HepG2 (cell line): ENCODE data around the gene LIME1. TPM values are rescaled to one million over a fixed set of nuclear protein-coding genes. Genes with fewer than 3 reads are reported as not detected.

ENCODE experiments used
- ARHGAP35 ChIP-seq: sonication (generic); formaldehyde crosslinking; IDR thresholded peaks from 2 replicates; pipeline ENCODE4 v1.9.0; 2022; ENCODE audit warnings: mild to moderate bottlenecking, inconsistent platforms, moderate library complexity, missing genetic modification reagents, borderline replicate concordance
- CEBPB ChIP-seq: IDR thresholded peaks from 2 replicates; pipeline ENCODE4 v1.6.1; 2011; ENCODE audit warnings: low read depth, low read length, improper control_type of control experiment, borderline replicate concordance
- CENPT ChIP-seq: sonication (generic); formaldehyde crosslinking; IDR thresholded peaks from 2 replicates; pipeline ENCODE4 v1.8.0; 2022; ENCODE audit warnings: low read depth, mild to moderate bottlenecking, moderate library complexity, missing genetic modification reagents
- EHMT2 ChIP-seq: fragments of 200-600 bp; sonication (generic); IDR thresholded peaks from 2 replicates; pipeline ENCODE4 v1.7.0; 2017; ENCODE audit warnings: antibody characterized with exemption, low read depth, low read length, borderline replicate concordance
- FOXO1 ChIP-seq: sonication (generic); formaldehyde crosslinking; IDR thresholded peaks from 2 replicates; pipeline ENCODE4 v1.4.0; 2020; ENCODE audit warnings: missing genetic modification reagents
- HDAC2 ChIP-seq: sonication (generic); formaldehyde crosslinking; IDR thresholded peaks from 2 replicates; pipeline ENCODE4 v1.4.0; 2020; ENCODE audit warnings: missing genetic modification reagents
- IRX3 ChIP-seq: sonication (generic); formaldehyde crosslinking; IDR thresholded peaks from 2 replicates; pipeline ENCODE4 v1.8.1; 2023; ENCODE audit warnings: mild to moderate bottlenecking, low read depth, missing genetic modification reagents, borderline replicate concordance
- JDP2 ChIP-seq: sonication (generic); formaldehyde crosslinking; IDR thresholded peaks from 2 replicates; pipeline ENCODE4 v1.8.1; 2022; ENCODE audit warnings: missing genetic modification reagents, borderline replicate concordance
- KAT8 ChIP-seq: IDR thresholded peaks from 2 replicates; pipeline ENCODE4 v1.6.1; 2016; ENCODE audit warnings: missing genetic modification reagents, missing compliant biosample characterization
- PAF1 ChIP-seq: IDR thresholded peaks from 2 replicates; pipeline ENCODE4 v1.6.1; 2016; ENCODE audit warnings: missing genetic modification reagents, missing compliant biosample characterization
- PTBP1 ChIP-seq: fragments of 200-400 bp; formaldehyde crosslinking; IDR thresholded peaks from 2 replicates; pipeline ENCODE4 v1.6.1; 2018; ENCODE audit warnings: low read length, low read depth; ENCODE audit not compliant: poor library complexity, severe bottlenecking
- RBFOX2 ChIP-seq: fragments of 200-400 bp; formaldehyde crosslinking; IDR thresholded peaks from 2 replicates; pipeline ENCODE4 v1.6.1; 2017; ENCODE audit warnings: low read depth, mild to moderate bottlenecking, low read length
- RCOR2 ChIP-seq: IDR thresholded peaks from 2 replicates; pipeline ENCODE4 v1.6.1; 2016; ENCODE audit warnings: missing biosample characterization, missing genetic modification reagents
- SNAI1 ChIP-seq: sonication (generic); formaldehyde crosslinking; IDR thresholded peaks from 2 replicates; pipeline ENCODE4 v1.5.0; 2020; ENCODE audit warnings: mild to moderate bottlenecking, missing genetic modification reagents, borderline replicate concordance
- ZBTB42 ChIP-seq: sonication (generic); formaldehyde crosslinking; IDR thresholded peaks from 2 replicates; pipeline ENCODE4 v1.5.0; 2020; ENCODE audit warnings: mild to moderate bottlenecking, missing genetic modification reagents
- ZC3H13 ChIP-seq: sonication (generic); formaldehyde crosslinking; IDR thresholded peaks from 2 replicates; pipeline ENCODE4 v1.8.1; 2023; ENCODE audit warnings: mild to moderate bottlenecking, missing genetic modification reagents, moderate library complexity
- ZNF264 ChIP-seq: sonication (generic); formaldehyde crosslinking; IDR thresholded peaks from 2 replicates; pipeline ENCODE4 v1.4.0; 2020; ENCODE audit warnings: missing genetic modification reagents
- ZNF430 ChIP-seq: sonication (generic); formaldehyde crosslinking; IDR thresholded peaks from 2 replicates; pipeline ENCODE4 v1.9.0; 2021; ENCODE audit warnings: mild to moderate bottlenecking, missing genetic modification reagents
- ZNF530 ChIP-seq: sonication (generic); formaldehyde crosslinking; IDR thresholded peaks from 2 replicates; pipeline ENCODE4 v1.5.0; 2020; ENCODE audit warnings: low read depth, mild to moderate bottlenecking, missing genetic modification reagents
- ZNF557 ChIP-seq: sonication (generic); formaldehyde crosslinking; IDR thresholded peaks from 2 replicates; pipeline ENCODE4 v1.4.0; 2020; ENCODE audit warnings: missing genetic modification reagents
- ZNF572 ChIP-seq: sonication (generic); formaldehyde crosslinking; IDR thresholded peaks from 2 replicates; pipeline ENCODE4 v1.5.1; 2020; ENCODE audit warnings: mild to moderate bottlenecking, missing genetic modification reagents
- ZNF652 ChIP-seq: IDR thresholded peaks from 2 replicates; pipeline ENCODE4 v1.6.1; 2016; ENCODE audit warnings: low read depth, borderline replicate concordance
- ZNF672 ChIP-seq: sonication (generic); formaldehyde crosslinking; IDR thresholded peaks from 2 replicates; pipeline ENCODE4 v1.8.1; 2022; ENCODE audit warnings: missing genetic modification reagents
- ZNF7 ChIP-seq: IDR thresholded peaks from 2 replicates; pipeline ENCODE4 v1.6.1; 2016; ENCODE audit warnings: missing biosample characterization, missing genetic modification reagents
- ZNF878 ChIP-seq: sonication (generic); formaldehyde crosslinking; IDR thresholded peaks from 2 replicates; pipeline ENCODE4 v1.8.1; 2023; ENCODE audit warnings: mild to moderate bottlenecking, missing genetic modification reagents, moderate library complexity
- polyA plus RNA-seq, 8 experiments: library from polyadenylated mRNA; depleted of rRNA in 3 of 8; stranded (reverse) in 7 of 8; unstranded in 1 of 8; fragments of >200 nt; fragmentation: Illumina TruSeq in 4 of 8; extraction: Trizol in 4 of 8; gene quantifications; 2 replicates each; pipeline versions ENCODE4 v1.2.1 to v1.2.3, GENCODE V29; 2011 to 2016; ENCODE audit warnings: low read depth in 4 of 8, missing spikeins in 1 of 8, mixed read lengths in 1 of 8; ENCODE audit not compliant: insufficient read depth in 1 of 8
- total RNA-seq, 5 experiments: library from RNA; depleted of rRNA; stranded (reverse); fragments of >200 nt; fragmentation: Illumina TruSeq; extraction: Trizol; gene quantifications; 2 replicates each; pipeline ENCODE4 v1.2.3, GENCODE V29; 2016; ENCODE audit warnings: low read depth in 1 of 5
- TF ChIP-seq, protein P1 (sequence below): sonication (generic); formaldehyde crosslinking; IDR thresholded peaks from 2 replicates; pipeline ENCODE4 v1.5.1; 2020; ENCODE audit warnings: missing genetic modification reagents, mild to moderate bottlenecking, borderline replicate concordance
- TF ChIP-seq, protein P2 (sequence below): sonication (generic); formaldehyde crosslinking; IDR thresholded peaks from 2 replicates; pipeline ENCODE4 v1.8.0; 2022; ENCODE audit warnings: mild to moderate bottlenecking, missing genetic modification reagents, moderate library complexity
- TF ChIP-seq, protein P3 (sequence below): sonication (generic); formaldehyde crosslinking; IDR thresholded peaks from 2 replicates; pipeline ENCODE4 v1.5.0; 2020; ENCODE audit warnings: missing genetic modification reagents, mild to moderate bottlenecking, borderline replicate concordance

Gene LIME1
- total and polyA plus RNA-seq, 2 of the 13 experiments (the other 11 are each of a cell fraction or from before 2014, with no cell fraction given), result 13.0 to 61.5 TPM

DNA sequence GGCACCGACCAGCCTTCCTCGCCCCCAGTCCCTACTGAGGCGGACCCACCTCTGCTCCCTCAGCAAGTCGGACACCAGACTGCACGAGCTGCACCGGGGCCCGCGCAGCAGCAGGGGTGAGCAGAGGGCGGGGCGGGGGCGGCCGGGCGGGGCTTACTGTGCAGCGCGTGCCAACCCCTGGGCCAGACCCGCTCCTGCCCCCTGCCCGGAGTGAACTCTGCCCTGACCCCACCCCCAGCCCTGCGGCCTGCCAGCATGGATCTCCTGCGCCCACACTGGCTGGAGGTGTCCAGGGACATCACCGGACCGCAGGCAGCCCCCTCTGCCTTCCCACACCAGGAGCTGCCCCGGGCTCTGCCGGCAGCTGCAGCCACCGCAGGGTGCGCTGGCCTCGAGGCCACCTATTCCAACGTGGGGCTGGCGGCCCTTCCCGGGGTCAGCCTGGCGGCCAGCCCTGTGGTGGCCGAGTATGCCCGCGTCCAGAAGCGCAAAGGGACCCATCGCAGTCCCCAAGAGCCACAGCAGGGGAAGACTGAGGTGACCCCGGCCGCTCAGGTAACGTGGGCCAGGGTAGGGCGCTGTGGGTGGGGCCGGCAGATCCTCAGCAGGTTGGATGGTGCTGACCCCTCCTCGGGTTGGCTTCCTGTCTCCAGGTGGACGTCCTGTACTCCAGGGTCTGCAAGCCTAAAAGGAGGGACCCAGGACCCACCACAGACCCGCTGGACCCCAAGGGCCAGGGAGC is 1.7 kb downstream of the LIME1 start (continued):
- TF ChIP-seq, protein P1, sequence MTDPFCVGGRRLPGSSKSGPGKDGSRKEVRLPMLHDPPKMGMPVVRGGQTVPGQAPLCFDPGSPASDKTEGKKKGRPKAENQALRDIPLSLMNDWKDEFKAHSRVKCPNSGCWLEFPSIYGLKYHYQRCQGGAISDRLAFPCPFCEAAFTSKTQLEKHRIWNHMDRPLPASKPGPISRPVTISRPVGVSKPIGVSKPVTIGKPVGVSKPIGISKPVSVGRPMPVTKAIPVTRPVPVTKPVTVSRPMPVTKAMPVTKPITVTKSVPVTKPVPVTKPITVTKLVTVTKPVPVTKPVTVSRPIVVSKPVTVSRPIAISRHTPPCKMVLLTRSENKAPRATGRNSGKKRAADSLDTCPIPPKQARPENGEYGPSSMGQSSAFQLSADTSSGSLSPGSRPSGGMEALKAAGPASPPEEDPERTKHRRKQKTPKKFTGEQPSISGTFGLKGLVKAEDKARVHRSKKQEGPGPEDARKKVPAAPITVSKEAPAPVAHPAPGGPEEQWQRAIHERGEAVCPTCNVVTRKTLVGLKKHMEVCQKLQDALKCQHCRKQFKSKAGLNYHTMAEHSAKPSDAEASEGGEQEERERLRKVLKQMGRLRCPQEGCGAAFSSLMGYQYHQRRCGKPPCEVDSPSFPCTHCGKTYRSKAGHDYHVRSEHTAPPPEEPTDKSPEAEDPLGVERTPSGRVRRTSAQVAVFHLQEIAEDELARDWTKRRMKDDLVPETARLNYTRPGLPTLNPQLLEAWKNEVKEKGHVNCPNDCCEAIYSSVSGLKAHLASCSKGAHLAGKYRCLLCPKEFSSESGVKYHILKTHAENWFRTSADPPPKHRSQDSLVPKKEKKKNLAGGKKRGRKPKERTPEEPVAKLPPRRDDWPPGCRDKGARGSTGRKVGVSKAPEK, result peak; percentile 90
- no peak for TF ChIP-seq ZNF430 (CRISPR knock-in tag)
- TF ChIP-seq CENPT (CRISPR knock-in tag), result peak; percentile 73; the same call in 1 of the 2 replicates
- TF ChIP-seq ZNF557 (CRISPR knock-in tag), result peak; percentile 60; the same call in 1 of the 2 replicates
- TF ChIP-seq ZNF672 (CRISPR knock-in tag), result peak; percentile 95
- peak; percentile 63; the same call in 1 of the 2 replicates for TF ChIP-seq ZNF878 (CRISPR knock-in tag)
- no peak for TF ChIP-seq RCOR2
- peak; percentile 19; the same call in 1 of the 2 replicates for TF ChIP-seq SNAI1 (CRISPR knock-in tag)
- TF ChIP-seq ZBTB42 (CRISPR knock-in tag), result no peak; the same call in 1 of the 2 replicates
- TF ChIP-seq ZC3H13 (CRISPR knock-in tag), result peak; percentile 95
- TF ChIP-seq CEBPB, result no peak
- TF ChIP-seq KAT8 (CRISPR knock-in tag), result peak; percentile 16; the same call in 1 of the 2 replicates
- TF ChIP-seq, protein P2, sequence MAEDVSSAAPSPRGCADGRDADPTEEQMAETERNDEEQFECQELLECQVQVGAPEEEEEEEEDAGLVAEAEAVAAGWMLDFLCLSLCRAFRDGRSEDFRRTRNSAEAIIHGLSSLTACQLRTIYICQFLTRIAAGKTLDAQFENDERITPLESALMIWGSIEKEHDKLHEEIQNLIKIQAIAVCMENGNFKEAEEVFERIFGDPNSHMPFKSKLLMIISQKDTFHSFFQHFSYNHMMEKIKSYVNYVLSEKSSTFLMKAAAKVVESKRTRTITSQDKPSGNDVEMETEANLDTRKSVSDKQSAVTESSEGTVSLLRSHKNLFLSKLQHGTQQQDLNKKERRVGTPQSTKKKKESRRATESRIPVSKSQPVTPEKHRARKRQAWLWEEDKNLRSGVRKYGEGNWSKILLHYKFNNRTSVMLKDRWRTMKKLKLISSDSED (CRISPR knock-in tag), result no peak
- TF ChIP-seq ZNF530, result no peak
- TF ChIP-seq ZNF652 (CRISPR knock-in tag), result no peak
- no peak for TF ChIP-seq PAF1
- TF ChIP-seq ARHGAP35 (CRISPR knock-in tag), result no peak; the same call in 1 of the 2 replicates
- TF ChIP-seq JDP2 (CRISPR knock-in tag), result peak; percentile 87
- no peak for TF ChIP-seq PTBP1
- TF ChIP-seq ZNF7 (CRISPR knock-in tag), result peak; percentile 39; the same call in 1 of the 2 replicates
- TF ChIP-seq EHMT2, result no peak
- TF ChIP-seq FOXO1 (CRISPR knock-in tag), result peak; percentile 56
- peak; percentile 90 for TF ChIP-seq RBFOX2
- TF ChIP-seq, protein P3, sequence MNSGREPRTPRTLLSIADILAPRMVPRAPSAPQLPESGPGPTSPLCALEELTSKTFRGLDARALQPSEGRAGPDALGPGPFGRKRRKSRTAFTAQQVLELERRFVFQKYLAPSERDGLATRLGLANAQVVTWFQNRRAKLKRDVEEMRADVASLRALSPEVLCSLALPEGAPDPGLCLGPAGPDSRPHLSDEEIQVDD (CRISPR knock-in tag), result no peak
- no peak; the same call in none of the 2 replicates for TF ChIP-seq ZNF572 (CRISPR knock-in tag)
- no peak for TF ChIP-seq IRX3 (CRISPR knock-in tag)
- TF ChIP-seq HDAC2, result peak; percentile 69
- peak; percentile 71 for TF ChIP-seq ZNF264 (CRISPR knock-in tag)
